GM21528 (cell line): ENCODE data around the gene MUC20.

Source experiments
- ATAC-seq: cut with Tn5 transposase; IDR thresholded peaks from one replicate; pipeline ENCODE4 v1.9.1; 2021; ENCODE audit warnings: mild to moderate bottlenecking, moderate library complexity; ENCODE audit not compliant: unreplicated experiment, low FRiP score

Gene MUC20

GRCh38 chr3:195752546-195753331, 32.0 kb downstream of the MUC20 start:
- ATAC-seq, result no peak

GRCh38 chr3:195753581-195753980, 32.8 kb downstream of the MUC20 start:
- no peak for ATAC-seq

- ATAC-seq, result no peak
These were observed 33.4 kb downstream of the MUC20 start for GRCh38 chr3:195754141-195754540.

GRCh38 chr3:195754906-195755305, 34.1 kb downstream of the MUC20 start:
- ATAC-seq, result no peak

DNA sequence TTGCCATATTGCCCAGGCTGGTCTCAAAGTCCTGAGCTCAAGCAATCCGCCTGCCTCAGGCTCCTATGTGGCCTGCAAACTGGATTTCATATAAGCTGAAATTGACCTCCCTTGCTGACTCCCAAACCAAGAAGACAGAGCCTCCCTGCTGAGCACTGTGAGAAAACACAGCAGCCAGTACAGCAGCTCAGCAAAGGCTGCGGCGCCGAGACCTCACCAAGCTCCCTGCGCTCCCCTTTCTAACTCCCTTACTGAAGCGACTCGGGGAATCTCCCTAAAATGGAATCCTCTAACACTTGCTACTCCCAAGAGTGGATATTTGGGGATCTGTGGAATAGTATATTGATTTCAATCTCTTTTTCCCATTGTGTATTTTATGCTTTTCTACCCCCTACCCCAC, 34.6 kb downstream of the MUC20 start:
- ATAC-seq, result no peak

DNA sequence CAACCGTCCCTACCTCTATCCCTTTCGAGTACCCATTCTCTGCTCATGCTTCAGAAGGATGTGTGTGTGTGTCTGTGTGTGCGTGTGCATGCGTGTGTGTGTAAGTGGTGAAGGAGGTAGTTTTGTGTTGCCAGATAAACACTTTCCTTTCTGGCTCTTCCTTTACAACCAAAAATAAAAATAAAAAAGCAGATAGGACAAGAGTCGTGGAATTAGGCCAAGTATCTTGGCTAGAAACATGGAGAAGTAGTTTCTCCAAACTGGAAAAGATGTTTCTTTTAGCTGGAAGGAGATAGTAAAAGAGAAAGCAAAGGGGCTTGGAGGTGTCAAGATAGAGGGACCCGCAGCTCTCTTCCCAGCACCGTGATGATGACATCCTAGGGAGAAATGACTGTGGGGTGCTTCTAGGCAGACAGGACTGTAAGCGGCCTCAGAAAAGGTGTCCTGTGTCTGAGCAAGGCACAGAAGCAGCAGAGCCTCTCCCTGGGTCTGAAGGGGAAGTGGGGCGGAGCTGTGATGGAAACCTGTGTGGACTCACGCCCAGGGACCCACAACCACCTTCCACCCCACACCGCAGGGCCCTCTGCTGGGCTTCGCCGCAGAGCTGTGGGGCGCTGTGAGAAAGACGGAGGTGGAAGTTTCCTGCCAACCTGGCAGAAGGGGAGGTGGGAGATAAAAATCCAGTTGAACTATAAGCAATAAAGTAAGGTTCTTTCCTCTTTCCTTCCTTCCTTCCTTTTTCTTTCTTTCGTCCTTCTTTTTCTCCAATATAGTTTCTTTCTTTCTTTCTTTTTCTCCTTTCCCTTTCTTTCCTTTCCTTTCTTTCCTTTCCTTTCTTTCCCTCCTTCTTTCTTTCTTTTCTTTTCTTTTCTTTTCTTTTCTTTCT, 35.3 kb downstream of the MUC20 start:
- ATAC-seq, result no peak

DNA sequence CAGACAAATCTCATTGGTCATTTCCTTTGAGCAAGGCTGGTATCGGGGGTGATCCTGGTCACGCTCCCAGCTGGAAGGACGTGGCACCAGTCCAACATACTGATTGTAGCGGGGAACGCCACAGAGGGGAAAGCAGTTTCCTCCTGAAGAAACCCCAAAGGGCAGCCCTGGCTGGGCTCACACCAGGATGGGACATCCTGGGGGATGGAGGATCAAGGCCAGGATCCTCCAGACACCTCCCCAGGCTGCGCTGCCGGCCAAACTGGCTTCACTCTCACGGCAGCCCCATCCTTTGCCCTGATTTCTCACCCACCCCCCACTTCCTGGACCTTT, 36.6 kb downstream of the MUC20 start:
- no peak for ATAC-seq

GRCh38 chr3:195757827-195758226, 37.0 kb downstream of the MUC20 start:
- no peak for ATAC-seq

DNA sequence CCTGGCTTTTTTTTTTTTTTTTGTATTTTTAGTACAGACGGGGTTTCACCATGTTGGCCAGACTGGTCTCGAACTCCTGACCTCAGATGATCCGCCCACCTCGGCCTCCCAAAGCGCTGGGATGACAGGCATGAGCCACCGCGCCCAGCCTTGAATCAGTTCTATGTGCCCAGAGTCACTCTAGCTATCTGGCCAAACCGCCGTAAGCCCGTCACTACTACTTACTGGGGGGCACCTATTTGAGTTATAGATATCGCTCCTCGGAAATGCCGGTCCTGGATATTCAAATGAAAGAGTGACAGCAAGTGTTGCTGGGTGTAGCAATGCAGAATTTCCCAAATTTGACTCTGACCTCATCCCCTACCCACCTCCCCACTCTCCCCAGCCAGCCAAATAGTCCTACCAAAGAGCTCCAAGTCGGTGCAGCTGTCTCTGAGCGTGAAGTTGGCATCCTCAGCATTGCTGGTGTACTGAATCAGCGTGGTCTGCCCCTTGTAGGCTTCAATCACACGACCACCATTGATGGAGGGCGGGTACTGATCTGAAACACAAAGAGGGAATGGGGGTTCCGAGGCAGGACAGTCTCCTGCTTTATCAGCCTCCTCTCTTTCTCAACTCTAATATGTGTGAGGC, 38.1 kb downstream of the MUC20 start:
- no peak for ATAC-seq

GRCh38 chr3:195760345-195761122, 39.8 kb downstream of the MUC20 start:
- no peak for ATAC-seq

DNA sequence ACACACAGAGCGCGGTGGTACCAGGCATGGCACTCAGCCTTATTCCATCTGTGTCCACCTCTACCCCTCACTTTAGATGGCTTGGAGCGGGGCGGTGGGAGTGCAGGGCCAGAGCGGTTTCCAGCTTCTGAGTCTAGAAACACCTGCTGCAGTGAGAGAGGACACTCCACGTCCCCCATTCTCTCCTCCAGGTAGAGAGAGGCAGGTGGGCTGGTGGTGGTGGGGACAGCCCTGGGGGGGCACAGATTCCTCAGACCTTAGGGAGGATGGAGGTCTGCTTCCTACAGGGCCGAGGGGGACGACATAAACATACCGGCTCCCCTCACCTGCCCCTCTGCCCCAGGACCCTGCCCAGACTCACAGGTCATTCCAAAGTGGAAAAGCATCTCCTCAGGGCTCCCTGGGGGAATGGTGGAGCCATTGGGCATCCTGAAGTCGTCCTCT, 40.4 kb downstream of the MUC20 start:
- no peak for ATAC-seq

DNA sequence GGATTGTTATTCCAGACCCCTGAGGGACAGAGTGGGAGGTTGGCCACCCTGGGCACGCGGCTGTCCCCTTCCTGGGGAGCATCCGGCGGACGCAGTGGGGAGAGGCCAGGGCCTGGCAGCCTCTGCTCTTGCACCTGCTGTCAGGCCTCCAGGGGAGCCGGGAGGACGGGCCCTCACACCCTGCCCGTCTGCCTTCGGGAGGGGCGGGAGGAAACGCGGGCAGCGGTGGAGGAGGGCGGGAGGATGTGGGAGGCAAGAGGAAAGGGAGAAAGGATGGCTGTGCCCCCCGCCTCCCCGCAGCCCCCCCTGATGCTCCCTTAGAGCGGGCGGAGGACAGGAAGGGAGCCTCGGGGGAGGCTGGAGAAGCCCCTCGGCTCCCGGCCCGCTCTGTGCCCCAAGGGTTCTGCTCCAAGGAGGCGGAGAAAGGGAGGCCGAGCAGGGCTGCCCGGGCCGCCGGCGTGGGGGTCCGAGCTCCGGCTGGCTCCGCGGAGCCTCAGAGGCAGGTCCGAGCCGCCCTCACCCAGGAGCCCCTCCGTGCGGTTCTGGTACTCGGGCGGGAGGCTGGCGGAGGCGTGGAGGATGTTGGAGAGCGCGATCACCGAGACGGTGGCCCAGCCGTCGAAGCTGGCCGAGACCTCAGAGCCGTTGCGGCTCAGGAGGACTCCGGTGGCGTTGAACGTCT, 40.9 kb downstream of the MUC20 start:
- ATAC-seq, result no peak

DNA sequence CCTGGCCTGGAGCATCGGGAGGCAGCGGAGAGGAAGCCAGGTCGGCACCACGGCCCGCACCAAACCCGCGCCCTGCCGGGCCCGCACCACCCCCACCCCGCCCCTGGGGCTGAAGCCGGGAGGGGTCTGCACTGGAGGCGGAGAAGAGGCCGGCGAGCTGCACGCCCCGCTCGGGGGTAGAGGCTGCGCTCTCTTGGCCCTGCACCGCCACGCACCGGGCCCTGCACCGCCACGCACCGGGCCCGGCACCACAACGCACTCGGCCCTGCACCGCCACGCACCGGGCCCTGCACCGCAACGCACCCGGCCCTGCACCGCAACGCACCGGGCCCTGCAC, 41.4 kb downstream of the MUC20 start:
- no peak for ATAC-seq

DNA sequence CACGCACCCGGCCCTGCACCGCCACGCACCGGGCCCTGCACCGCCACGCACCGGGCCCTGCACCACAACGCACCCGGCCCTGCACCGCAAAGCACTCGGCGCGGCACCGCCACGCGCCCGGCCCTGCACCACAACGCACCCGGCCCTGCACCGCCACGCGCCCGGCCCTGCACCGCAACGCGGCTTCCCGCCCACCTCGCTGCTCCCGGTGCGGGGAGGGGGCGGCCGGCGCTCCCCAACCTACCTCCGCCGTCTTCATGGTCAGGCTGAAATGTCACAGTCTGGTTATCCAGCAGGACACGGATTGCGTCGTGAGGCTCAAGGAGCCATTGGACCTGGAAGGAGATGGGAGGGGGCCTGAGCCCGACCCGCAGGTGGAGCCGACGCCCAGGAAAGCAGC, 41.8 kb downstream of the MUC20 start:
- no peak for ATAC-seq

DNA sequence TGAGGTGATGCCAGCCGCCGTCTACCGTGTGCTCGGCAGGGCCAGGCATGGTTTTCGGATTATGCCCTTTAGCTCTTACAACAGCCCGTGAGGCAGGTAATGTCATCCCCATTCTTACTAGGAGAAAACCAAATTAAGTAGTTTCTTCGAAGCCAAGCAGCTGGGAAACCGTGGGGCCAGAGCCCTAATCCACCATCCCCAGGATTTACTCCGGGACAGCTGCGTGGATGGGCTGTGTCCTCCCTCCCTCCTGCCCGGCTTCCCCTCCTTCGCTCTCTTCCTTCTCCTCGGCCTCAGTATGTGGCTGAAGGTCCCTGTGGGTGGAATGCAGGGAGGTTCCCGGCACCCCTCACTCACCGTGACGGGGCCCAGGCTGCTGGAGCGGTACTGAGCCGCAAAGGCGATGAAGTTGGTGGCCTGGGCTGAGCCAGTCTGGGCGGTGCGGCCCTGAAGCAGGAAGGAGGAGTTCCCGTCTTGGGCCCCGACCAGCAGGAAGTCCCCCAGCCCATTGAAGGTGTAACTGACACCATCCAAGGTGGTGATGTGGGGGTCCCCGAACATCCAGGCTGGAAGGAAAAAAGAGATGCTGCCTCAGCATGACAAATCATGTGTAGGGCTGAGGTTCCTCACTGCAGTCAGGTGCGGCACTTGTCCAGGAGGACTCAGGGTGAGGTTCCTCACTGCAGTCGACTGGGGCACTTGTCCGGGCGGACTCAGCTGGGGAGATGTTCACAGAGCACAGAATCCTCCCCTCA, 42.5 kb downstream of the MUC20 start:
- no peak for ATAC-seq

GRCh38 chr3:195763843-195764825, 43.4 kb downstream of the MUC20 start:
- ATAC-seq, result no peak

- no peak for ATAC-seq
These were observed 44.4 kb downstream of the MUC20 start for GRCh38 chr3:195764961-195765706.

DNA sequence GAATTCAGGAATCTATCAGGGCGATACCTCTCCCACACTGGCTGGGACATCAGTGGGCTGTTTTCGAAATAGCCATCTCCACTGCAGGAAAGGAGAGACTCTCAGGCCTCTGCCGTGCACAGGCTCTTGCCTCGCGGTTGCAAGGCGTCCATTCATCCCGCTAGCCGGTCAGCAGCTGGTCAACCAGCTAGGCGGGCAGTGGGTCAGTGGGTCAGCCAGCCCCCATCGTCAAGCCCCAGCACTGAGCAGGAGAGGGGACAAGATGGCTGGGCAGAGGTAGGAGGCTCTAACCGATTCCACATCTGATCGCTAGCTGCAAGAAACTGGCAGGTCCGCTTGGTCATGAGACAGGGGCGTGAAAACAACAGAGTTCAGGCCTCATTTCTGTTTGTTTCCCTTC, 45.9 kb downstream of the MUC20 start:
- ATAC-seq, result no peak
